Colonic mucosa (tissue), 4 donors: Measurements from ENCODE around the gene PLCB1. TPM values are rescaled to one million over a fixed set of nuclear protein-coding genes. Genes with fewer than 3 reads are reported as not detected.

Experiments
- DNase-seq: peaks from one replicate; pipeline ENCODE4 v3.0.0-alpha.2; 2020
- H3K27ac ChIP-seq: fragments of 200-600 bp; one replicate; pipeline ENCODE4 v1.8.0; 2021
- H3K27me3 ChIP-seq: fragments of 200-600 bp; one replicate; pipeline ENCODE4 v1.8.0; 2021
- H3K36me3 ChIP-seq: fragments of 200-600 bp; one replicate; pipeline ENCODE4 v1.8.0; 2021
- H3K4me1 ChIP-seq: fragments of 200-600 bp; one replicate; pipeline ENCODE4 v1.8.0; 2021; ENCODE audit warnings: mild to moderate bottlenecking
- H3K4me3 ChIP-seq: fragments of 200-600 bp; one replicate; pipeline ENCODE4 v1.8.0; 2021
- H3K9ac ChIP-seq, 2 donors: one replicate each; pipeline ENCODE4 v1.7.0; 2013; ENCODE audit warnings: control low read depth in 2 of 2, low read depth in 2 of 2, low read length in 2 of 2
- H3K9me3 ChIP-seq: fragments of 200-600 bp; one replicate; pipeline ENCODE4 v1.8.0; 2021
- intact Hi-C: fragments of 100-400 bp; cut with DNase I; formaldehyde crosslinking; loops from one replicate; pipeline ENCODE4 v1.14.1; 2022
- total RNA-seq, 2 donors: library from RNA; stranded (reverse); fragmentation: NEBNext Ultra II Directional in 1 of 2; extraction: Animal tissue kit (Norgen Biotek cat#: 25700) in 1 of 2; gene quantifications; one replicate each; pipeline ENCODE4 v1.2.1, GENCODE V29; 2021
- TF ChIP-seq, protein P1 (sequence below): fragments of 200-600 bp; IDR thresholded peaks from one replicate; pipeline ENCODE4 v1.8.0; 2022; ENCODE audit warnings: antibody characterized with exemption, mild to moderate bottlenecking
- donor health status: healthy.
- donor health status: DM: no; HTN: no; CAD: no.
- donor health status: DM: no; HTN: no; CAD: no.

Gene PLCB1
- total RNA-seq, 2 donors from 2014 or later = 8.3 to 9.6 TPM

- intact Hi-C loops = no loop called here
- H3K27ac ChIP-seq = no peak overlapping the region
- DNase-seq = no peak
- no peak overlapping the region for H3K4me3 ChIP-seq
- no peak overlapping the region for H3K9ac ChIP-seq
- TF ChIP-seq, protein P1, sequence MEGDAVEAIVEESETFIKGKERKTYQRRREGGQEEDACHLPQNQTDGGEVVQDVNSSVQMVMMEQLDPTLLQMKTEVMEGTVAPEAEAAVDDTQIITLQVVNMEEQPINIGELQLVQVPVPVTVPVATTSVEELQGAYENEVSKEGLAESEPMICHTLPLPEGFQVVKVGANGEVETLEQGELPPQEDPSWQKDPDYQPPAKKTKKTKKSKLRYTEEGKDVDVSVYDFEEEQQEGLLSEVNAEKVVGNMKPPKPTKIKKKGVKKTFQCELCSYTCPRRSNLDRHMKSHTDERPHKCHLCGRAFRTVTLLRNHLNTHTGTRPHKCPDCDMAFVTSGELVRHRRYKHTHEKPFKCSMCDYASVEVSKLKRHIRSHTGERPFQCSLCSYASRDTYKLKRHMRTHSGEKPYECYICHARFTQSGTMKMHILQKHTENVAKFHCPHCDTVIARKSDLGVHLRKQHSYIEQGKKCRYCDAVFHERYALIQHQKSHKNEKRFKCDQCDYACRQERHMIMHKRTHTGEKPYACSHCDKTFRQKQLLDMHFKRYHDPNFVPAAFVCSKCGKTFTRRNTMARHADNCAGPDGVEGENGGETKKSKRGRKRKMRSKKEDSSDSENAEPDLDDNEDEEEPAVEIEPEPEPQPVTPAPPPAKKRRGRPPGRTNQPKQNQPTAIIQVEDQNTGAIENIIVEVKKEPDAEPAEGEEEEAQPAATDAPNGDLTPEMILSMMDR = no peak
- H3K9me3 ChIP-seq = no peaks in the 10 kb centered on the region
- no peaks in the 10 kb centered on the region for H3K4me1 ChIP-seq
- no peaks in the 10 kb centered on the region for H3K27me3 ChIP-seq
- H3K36me3 ChIP-seq = no peaks in the 10 kb centered on the region
These were observed 274.3 kb downstream of the PLCB1 start for GRCh38 chr20:8406391-8406790.

DNA sequence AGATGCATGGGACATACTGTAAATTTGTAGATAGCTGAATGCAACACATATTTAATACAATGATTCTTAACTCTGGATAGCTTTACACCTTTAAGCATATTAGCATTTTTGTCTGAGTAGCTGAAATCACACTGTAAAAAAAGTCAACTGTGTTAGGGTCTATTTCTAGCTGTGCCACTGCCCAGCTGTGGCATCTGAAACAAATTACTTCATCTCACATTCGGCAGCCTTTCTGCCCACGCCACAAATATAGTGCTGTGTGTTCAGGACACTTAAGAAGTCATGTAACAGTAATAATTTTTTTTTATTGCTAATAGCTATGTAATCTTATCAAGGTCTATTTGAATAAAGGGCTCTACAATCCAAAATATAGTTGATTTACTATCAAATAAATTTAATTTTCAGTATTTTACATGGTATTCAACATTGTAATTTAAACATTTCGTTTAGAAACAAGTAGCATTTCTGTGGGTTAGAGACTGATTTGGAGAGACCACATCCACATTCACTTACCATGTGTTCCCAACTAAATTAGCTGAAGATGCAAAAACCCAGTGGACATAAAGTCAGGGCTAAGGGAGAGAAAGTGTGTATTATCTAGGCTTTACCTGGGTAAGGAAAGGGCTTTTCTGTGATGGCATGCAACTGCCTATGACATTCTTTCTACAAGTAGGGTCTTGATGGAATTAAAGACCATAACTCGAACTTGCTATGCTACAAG is 276.7 kb downstream of the PLCB1 start:
- Histone ChIP-seq H3K27me3 (no peaks in the 10 kb centered on the region), H3K27ac (no peak overlapping the region), H3K4me3 (no peak overlapping the region), H3K9me3 (no peaks in the 10 kb centered on the region), H3K36me3 (no peaks in the 10 kb centered on the region), H3K9ac (no peak overlapping the region), H3K4me1 (no peaks in the 10 kb centered on the region)
- TF ChIP-seq, protein P1 = no peak
- intact Hi-C loops = no loop called here
- no peak for DNase-seq

DNA sequence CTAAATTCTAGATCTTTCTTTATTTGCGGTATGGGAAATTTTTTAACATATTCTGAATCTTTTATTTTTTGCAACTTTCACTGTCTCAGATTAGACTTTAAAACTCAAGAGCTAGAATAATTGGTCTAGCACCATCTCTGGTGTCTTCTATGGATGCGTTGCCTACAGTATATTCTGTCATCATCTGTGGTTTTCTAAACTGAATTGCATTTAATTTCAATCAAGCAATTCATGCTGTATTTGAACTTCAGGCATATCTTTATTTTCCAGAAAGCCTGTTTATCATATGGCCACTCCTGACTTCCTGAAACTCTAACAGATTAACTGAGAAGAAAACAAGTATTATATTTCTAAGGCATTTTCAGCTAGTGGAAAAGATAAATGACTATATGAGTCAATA is 281.6 kb downstream of the PLCB1 start:
- H3K27me3 ChIP-seq = no peaks in the 10 kb centered on the region
- H3K27ac ChIP-seq = no peak overlapping the region
- TF ChIP-seq, protein P1 = no peak
- no peak for DNase-seq
- H3K36me3 ChIP-seq = no peaks in the 10 kb centered on the region
- H3K9me3 ChIP-seq = no peaks in the 10 kb centered on the region
- H3K9ac ChIP-seq = no peak overlapping the region
- intact Hi-C loops = no loop called here
- H3K4me3 ChIP-seq = no peak overlapping the region
- H3K4me1 ChIP-seq = no peaks in the 10 kb centered on the region

DNA sequence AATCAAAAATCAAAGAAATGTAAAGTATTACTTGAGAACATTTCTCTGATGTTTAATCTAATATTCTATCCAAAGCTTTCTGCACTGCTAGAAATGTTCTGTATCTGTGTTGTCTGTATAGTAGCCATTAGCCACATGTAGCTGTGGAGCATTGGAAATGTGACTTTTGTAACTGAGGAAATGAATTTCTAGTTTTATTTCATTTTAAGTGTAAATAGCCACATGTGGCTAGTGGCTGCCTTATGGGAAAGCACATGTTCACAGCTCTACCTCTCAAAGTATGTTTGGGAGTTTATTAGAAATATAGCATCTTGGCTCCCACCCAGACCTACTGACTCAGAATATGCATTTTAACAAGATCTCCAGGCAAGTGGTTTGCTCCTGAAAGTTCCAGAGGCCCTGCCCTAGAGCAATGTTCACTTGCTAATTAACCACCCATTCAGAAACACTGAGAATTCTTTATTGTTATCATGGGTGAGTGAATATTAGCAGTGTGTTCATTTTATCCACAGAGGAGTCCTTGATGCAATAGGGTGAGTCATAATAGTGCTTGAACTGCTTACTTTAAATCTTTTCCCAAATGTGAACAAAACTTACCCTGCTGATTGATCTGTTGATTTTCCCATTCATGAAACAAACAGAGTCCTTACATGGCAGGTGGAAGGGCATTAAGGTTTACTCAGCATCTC is 282.7 kb downstream of the PLCB1 start:
- Histone ChIP-seq H3K27me3 (no peaks in the 10 kb centered on the region), H3K4me3 (no peak overlapping the region), H3K27ac (no peak overlapping the region), H3K9me3 (no peaks in the 10 kb centered on the region), H3K9ac (no peak overlapping the region), H3K36me3 (no peaks in the 10 kb centered on the region), H3K4me1 (no peaks in the 10 kb centered on the region)
- TF ChIP-seq, protein P1 = no peak
- intact Hi-C loops = no loop called here
- DNase-seq = no peak

GRCh38 chr20:8421981-8422380 is 289.9 kb downstream of the PLCB1 start:
- DNase-seq = no peak
- Histone ChIP-seq H3K9ac (no peak overlapping the region), H3K4me1 (no peaks in the 10 kb centered on the region), H3K4me3 (no peak overlapping the region), H3K27me3 (no peaks in the 10 kb centered on the region), H3K27ac (no peak overlapping the region), H3K36me3 (no peaks in the 10 kb centered on the region), H3K9me3 (no peaks in the 10 kb centered on the region)
- TF ChIP-seq, protein P1 = no peak
- intact Hi-C loops = no loop called here
